Vagina (tissue), 2 donors: ENCODE measurements around the gene SNRNP200.

Experiments
- CTCF ChIP-seq, 3 experiments: fragments of 450-650 bp in 2 of 3; fragments of 200-600 bp in 1 of 3; sonication (generic) in 1 of 3; IDR thresholded peaks; one replicate each; pipeline ENCODE4 v1.5.1; 2017 to 2019; ENCODE audit warnings: antibody characterized with exemption in 3 of 3, mild to moderate bottlenecking in 2 of 3, moderate library complexity in 2 of 3
- POLR2A ChIP-seq, 2 donors: fragments of 450-650 bp; IDR thresholded peaks; one replicate each; pipeline ENCODE4 v1.6.1; 2017; ENCODE audit warnings: antibody characterized with exemption in 2 of 2, mild to moderate bottlenecking in 2 of 2, moderate library complexity in 2 of 2

- TF ChIP-seq POLR2A (IDR thresholded peaks at IDR 0.05) (no peak), CTCF (IDR thresholded peaks at IDR 0.05) (no peak)
Measured at GRCh38 chr2:96291751-96292150, 13.6 kb downstream of the SNRNP200 start.
